ENCODE data around the gene MAPK8IP3.

MAPK8IP3 gene

DNA sequence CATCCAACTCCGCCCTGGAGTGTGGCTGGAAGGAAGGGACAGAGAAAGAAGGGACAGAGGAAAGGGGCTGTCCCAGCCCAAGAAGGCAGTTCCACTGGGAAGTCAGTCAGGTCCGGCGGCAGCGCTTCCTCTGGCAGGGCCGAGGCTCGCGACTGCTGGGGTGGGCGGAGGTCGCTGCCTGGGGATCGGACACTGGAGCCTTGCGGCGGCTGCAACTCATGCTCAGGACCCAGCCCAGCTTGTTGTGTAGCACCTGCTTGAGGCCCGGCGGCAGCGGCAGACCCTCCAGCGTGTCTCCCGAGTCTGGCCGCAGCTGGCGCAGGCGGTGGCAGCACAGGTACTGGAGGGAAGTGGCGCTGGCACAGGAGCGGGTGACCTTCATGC, 71.0 kb downstream of the MAPK8IP3 start:
- H3K36me3 ChIP-seq (ENCODE audit: control insufficient read depth, insufficient read depth, low read length): no peaks in the 10 kb centered on the region

GRCh38 chr16:1777375-1778199, 71.6 kb downstream of the MAPK8IP3 start:
- H3K4me3 ChIP-seq (ENCODE audit: low read length): no peak overlapping the region
- H3K27me3 ChIP-seq (ENCODE audit: control insufficient read depth, insufficient read depth, low read length): no peaks in the 10 kb centered on the region
- peaks cover 20% of the 10 kb centered on the region for H3K4me1 ChIP-seq (ENCODE audit: control insufficient read depth, insufficient read depth, low read length)
- H3K36me3 ChIP-seq (ENCODE audit: control insufficient read depth, insufficient read depth, low read length): no peaks in the 10 kb centered on the region
- no peaks in the 10 kb centered on the region for H3K9me3 ChIP-seq (ENCODE audit: control insufficient read depth, low read length)
- H3K9ac ChIP-seq (ENCODE audit: low read length): no peak overlapping the region

More for the DNA sequence above, 71.0 kb downstream of the MAPK8IP3 start:
- H3K9me3 ChIP-seq (ENCODE audit: control insufficient read depth, low read length): no peaks in the 10 kb centered on the region
- H3K27me3 ChIP-seq (ENCODE audit: control insufficient read depth, insufficient read depth, low read length): no peaks in the 10 kb centered on the region
- no peak overlapping the region for H3K9ac ChIP-seq (ENCODE audit: low read length)
- peaks cover 23% of the 10 kb centered on the region for H3K4me1 ChIP-seq (ENCODE audit: control insufficient read depth, insufficient read depth, low read length)
- H3K4me3 ChIP-seq (ENCODE audit: low read length): no peak overlapping the region

- Histone ChIP-seq H3K9me3 (ENCODE audit: control insufficient read depth, low read length) (no peaks in the 10 kb centered on the region), H3K4me3 (ENCODE audit: low read length) (no peak overlapping the region), H3K4me1 (ENCODE audit: control insufficient read depth, insufficient read depth, low read length) (peaks cover 20% of the 10 kb centered on the region), H3K36me3 (ENCODE audit: control insufficient read depth, insufficient read depth, low read length) (no peaks in the 10 kb centered on the region), H3K9ac (ENCODE audit: low read length) (no peak overlapping the region), H3K27me3 (ENCODE audit: control insufficient read depth, insufficient read depth, low read length) (no peaks in the 10 kb centered on the region)
These were observed 72.5 kb downstream of the MAPK8IP3 start for GRCh38 chr16:1778200-1779179.

GRCh38 chr16:1779234-1779701, 73.3 kb downstream of the MAPK8IP3 start:
- Histone ChIP-seq H3K9ac (ENCODE audit: low read length) (no peak overlapping the region), H3K9me3 (ENCODE audit: control insufficient read depth, low read length) (no peaks in the 10 kb centered on the region), H3K4me1 (ENCODE audit: control insufficient read depth, insufficient read depth, low read length) (peaks cover 14% of the 10 kb centered on the region), H3K36me3 (ENCODE audit: control insufficient read depth, insufficient read depth, low read length) (no peaks in the 10 kb centered on the region), H3K27me3 (ENCODE audit: control insufficient read depth, insufficient read depth, low read length) (no peaks in the 10 kb centered on the region), H3K4me3 (ENCODE audit: low read length) (no peak overlapping the region)

DNA sequence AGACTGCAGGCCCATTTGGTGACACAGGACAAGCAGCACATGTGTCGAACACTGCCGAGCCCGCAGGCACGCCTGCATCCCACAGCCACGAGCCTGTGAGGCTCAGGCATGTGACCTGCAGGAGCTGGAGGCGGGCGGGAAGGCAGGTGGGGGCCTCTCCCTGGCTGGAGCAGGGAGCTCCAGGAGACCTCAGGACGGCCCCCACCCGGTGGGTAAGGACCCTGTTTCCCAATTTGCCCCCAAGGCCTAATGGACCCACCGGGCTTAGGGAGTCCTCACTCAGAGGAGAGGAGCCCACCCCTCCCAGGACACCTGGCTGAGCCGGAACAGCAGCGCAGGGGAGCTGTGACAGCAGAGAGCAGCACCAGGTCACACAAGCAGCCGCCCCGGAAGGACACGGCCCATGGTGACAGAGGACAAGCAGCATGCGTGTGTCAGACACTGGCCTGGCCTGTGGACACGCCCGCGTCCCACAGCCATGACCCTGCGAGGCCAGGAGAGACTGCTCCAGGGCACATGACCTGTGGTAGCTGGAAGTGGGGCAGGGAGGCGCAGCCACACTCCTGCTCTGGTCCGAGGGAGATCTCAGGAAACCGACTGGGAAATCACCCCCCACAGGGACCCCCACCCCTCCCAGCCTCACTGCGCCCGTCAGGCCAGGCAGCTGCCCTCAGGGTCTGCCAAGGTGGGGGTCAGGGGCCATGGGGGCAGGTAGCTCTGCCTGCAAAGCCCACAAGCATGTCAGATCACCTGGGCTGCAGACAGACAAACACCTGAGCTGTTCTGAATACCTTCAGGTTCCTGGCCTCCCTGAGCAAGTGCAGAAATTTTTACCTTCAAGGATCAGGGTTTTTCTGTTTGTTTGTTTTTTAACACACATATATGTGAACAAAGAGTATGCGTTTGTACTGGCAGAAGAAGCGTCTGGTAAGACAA, 74.0 kb downstream of the MAPK8IP3 start:
- H3K27me3 ChIP-seq (ENCODE audit: control insufficient read depth, insufficient read depth, low read length): no peaks in the 10 kb centered on the region
- H3K9me3 ChIP-seq (ENCODE audit: control insufficient read depth, low read length): no peaks in the 10 kb centered on the region
- H3K4me3 ChIP-seq (ENCODE audit: low read length): no peak overlapping the region
- no peaks in the 10 kb centered on the region for H3K36me3 ChIP-seq (ENCODE audit: control insufficient read depth, insufficient read depth, low read length)
- H3K4me1 ChIP-seq (ENCODE audit: control insufficient read depth, insufficient read depth, low read length): peaks cover 9% of the 10 kb centered on the region
- no peak overlapping the region for H3K9ac ChIP-seq (ENCODE audit: low read length)

- H3K9me3 ChIP-seq (ENCODE audit: control insufficient read depth, low read length): no peaks in the 10 kb centered on the region
- H3K4me1 ChIP-seq (ENCODE audit: control insufficient read depth, insufficient read depth, low read length): peaks cover 9% of the 10 kb centered on the region
- no peak overlapping the region for H3K4me3 ChIP-seq (ENCODE audit: low read length)
- no peak overlapping the region for H3K9ac ChIP-seq (ENCODE audit: low read length)
- no peaks in the 10 kb centered on the region for H3K36me3 ChIP-seq (ENCODE audit: control insufficient read depth, insufficient read depth, low read length)
- no peaks in the 10 kb centered on the region for H3K27me3 ChIP-seq (ENCODE audit: control insufficient read depth, insufficient read depth, low read length)
These were observed 74.7 kb downstream of the MAPK8IP3 start for GRCh38 chr16:1780677-1781072.

DNA sequence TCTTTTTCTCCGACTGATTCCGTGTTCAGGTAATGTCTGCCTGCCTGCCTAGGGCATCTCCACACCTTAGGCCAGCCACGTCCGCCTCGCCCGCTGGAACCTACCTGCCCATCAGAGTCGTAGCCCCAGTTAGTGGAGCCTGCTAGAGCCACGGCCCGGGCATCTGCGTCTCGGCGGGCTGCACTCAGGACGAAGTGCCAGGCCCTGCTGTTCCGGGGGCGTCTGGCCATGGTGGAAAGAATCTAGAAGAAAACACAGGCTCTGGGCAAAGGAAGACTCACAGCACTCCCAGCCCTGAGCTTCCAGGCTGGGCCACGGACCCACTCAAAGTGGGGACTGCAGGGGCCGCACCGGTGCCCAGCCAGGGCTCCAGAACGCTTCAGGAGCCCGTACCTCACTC, 75.3 kb downstream of the MAPK8IP3 start:
- H3K4me1 ChIP-seq (ENCODE audit: control insufficient read depth, insufficient read depth, low read length): peaks cover 9% of the 10 kb centered on the region

GRCh38 chr16:1781758-1782407, 75.9 kb downstream of the MAPK8IP3 start:
- Histone ChIP-seq H3K9me3 (ENCODE audit: control insufficient read depth, low read length) (no peaks in the 10 kb centered on the region), H3K27me3 (ENCODE audit: control insufficient read depth, insufficient read depth, low read length) (no peaks in the 10 kb centered on the region), H3K9ac (ENCODE audit: low read length) (peak overlapping the region; percentile 62), H3K4me3 (ENCODE audit: low read length) (peak overlapping the region; percentile 41), H3K36me3 (ENCODE audit: control insufficient read depth, insufficient read depth, low read length) (no peaks in the 10 kb centered on the region), H3K4me1 (ENCODE audit: control insufficient read depth, insufficient read depth, low read length) (peaks cover 9% of the 10 kb centered on the region)

More for the DNA sequence above, 75.3 kb downstream of the MAPK8IP3 start:
- Histone ChIP-seq H3K27me3 (ENCODE audit: control insufficient read depth, insufficient read depth, low read length) (no peaks in the 10 kb centered on the region), H3K4me3 (ENCODE audit: low read length) (peak overlapping the region; percentile 41), H3K9me3 (ENCODE audit: control insufficient read depth, low read length) (no peaks in the 10 kb centered on the region), H3K9ac (ENCODE audit: low read length) (peak overlapping the region; percentile 62), H3K36me3 (ENCODE audit: control insufficient read depth, insufficient read depth, low read length) (no peaks in the 10 kb centered on the region)

DNA sequence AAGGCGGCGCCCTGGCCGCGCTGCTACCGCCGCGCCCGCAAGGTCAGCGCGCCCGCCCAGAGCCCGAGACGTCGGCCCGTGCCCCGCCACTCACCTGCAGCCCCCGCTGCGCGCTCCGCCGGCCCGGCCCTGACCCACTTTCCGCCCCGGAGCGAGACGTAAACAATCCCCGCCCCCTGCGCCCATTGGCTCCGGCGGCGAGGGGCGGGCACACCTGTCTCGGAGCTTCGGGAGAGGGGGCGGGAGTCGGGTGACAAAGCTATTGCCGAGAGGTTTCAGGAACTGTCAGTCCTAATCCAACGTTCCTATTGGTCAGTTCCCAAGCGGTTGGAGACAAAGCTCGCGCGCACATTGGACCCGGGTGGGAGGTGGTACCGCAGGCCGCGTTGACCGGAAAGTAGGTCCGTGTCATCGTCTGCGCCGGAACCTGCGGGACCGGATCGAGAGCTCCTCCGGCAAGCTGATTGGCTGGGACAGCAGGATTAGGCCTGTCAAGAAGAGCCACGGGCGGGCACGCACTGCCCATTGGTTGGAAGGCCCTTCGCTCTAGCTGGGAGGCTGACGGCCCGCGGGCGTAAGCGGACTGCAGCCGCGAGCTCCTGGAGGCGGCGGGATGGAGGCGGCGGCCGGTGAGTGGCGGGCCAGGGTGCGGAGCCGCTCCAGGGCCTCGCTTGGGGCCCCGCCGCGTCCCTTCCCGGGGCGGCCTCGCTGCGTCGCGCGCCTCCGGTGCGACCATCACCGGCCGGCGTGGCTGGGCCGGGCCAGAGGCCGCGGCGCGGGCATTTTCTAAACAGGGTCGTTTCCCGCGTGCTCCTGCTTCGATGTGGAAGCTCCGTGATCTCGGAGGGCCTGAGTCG, 76.6 kb downstream of the MAPK8IP3 start, which contains the start of the genes NUBP2 and SPSB3:
TSS of gene NUBP2 (plus strand) at position 553 of the 857 bp plus-strand sequence. CDS start at position 614, 61 bp downstream.
TSS of gene SPSB3 (minus strand) at position 164 of the 857 bp plus-strand sequence. CDS start 1,088 bp downstream, outside the sequence.
- Histone ChIP-seq H3K4me1 (ENCODE audit: control insufficient read depth, insufficient read depth, low read length) (peaks cover 9% of the 10 kb centered on the region), H3K9me3 (ENCODE audit: control insufficient read depth, low read length) (no peaks in the 10 kb centered on the region), H3K36me3 (ENCODE audit: control insufficient read depth, insufficient read depth, low read length) (no peaks in the 10 kb centered on the region), H3K9ac (ENCODE audit: low read length) (peak within 1 kb of the TSS; percentile 73), H3K4me3 (ENCODE audit: low read length) (peak within 1 kb of the TSS; percentile 51), H3K27me3 (ENCODE audit: control insufficient read depth, insufficient read depth, low read length) (no peaks in the 10 kb centered on the region)
